Stimulated activated CD8-positive, alpha-beta memory T cell treated with anti-CD3 and anti-CD28 coated beads, Interleukin-4, amount 100 ng/mL, for 24 hours (primary cell): Measurements from ENCODE around the gene ZBP1.

ENCODE experiments used
- DNase-seq: peaks from one replicate; pipeline ENCODE4 v3.0.0-alpha.2; 2020; ENCODE audit warnings: low read depth

Gene ZBP1

DNA sequence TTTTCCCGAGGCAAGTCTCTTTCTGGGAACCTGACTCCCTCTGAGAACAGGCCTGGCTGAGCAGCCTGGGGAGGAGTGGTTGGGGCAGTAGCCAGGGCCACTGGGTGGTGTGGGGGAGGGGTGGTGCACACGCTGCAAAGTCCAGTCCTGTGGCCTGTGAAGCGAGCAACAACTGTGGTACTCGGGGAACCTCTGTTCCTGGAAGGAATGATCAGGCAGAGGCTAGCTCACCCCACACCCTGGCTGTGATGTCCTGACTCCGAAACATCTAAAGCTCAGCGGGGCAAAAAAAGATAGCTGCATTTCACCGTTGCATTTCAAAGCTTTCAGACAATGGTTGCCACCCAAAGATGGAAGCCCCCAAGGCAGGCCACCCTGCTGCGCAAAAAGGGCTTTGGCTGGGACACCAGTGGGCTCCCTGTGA lies 33.8 kb downstream of the ZBP1 start:
- no peak for DNase-seq

DNA sequence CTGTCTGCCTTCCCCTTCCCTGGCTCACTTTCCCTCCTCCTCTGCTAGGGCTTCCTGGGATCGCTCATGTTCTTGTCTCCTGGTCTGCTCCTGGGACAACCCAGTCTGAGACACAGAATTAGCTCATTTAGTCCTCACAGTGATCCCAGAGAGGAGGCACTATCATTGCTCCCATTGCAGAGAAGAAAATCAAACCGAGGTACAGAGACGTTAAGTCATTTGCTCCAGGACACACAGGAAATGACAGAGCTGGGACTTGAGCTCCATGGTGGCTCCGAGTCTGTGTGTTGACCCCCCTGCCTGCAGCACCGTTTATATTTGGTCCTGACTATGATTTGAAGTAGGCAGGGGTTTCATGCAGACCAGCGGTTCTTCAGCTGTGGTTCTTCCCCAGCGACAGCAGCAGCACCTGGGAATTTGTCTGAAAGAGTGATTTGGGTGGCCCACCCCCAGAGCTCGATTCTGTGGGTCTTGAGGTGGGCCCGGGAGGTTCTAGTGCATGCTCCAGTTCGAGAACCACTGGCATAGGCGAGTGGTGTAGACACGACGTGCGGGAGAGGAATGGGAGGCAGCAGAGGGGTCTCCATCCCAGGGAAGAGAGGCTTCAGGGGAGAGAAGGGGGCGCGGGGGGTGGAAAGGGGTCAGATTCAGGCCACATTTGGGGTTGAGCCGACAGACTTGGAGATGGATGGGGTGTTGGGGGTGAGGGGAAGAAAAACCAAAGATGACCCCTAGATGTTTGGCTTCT lies 34.6 kb downstream of the ZBP1 start:
- no peak for DNase-seq

DNA sequence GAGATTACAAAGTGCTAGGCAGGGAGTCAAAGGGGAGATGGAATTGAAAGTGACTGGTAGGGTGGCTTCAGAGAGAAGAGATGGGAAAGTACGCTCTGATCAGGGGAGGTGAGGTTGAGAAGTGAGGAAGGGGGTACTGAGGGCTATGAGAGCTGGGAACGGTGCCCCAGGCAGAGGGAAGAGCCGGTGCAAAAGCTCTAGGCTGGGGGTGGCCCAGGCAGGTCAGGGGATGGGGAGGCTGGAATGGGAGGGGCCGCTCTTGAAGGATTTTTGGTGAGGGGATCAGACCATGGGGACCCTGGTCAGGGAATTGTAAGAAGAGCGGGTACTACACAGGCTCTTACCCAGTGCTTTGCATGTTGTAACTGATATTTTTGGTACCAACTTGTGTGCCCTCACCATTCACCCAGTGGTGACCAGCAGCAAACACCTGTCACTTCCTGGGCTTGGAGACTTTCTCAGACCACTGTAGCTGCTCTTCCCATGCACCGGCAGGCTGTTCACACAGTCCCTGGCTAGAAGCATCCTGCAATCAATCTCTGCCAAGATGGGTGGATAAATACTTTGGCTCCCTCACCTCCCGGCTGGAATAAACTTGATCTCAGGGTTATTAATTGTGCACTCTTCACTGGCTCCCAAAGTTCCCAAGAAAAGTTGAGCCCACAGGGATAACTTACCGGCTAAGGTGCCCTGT lies 35.3 kb downstream of the ZBP1 start:
- DNase-seq = no peak

DNA sequence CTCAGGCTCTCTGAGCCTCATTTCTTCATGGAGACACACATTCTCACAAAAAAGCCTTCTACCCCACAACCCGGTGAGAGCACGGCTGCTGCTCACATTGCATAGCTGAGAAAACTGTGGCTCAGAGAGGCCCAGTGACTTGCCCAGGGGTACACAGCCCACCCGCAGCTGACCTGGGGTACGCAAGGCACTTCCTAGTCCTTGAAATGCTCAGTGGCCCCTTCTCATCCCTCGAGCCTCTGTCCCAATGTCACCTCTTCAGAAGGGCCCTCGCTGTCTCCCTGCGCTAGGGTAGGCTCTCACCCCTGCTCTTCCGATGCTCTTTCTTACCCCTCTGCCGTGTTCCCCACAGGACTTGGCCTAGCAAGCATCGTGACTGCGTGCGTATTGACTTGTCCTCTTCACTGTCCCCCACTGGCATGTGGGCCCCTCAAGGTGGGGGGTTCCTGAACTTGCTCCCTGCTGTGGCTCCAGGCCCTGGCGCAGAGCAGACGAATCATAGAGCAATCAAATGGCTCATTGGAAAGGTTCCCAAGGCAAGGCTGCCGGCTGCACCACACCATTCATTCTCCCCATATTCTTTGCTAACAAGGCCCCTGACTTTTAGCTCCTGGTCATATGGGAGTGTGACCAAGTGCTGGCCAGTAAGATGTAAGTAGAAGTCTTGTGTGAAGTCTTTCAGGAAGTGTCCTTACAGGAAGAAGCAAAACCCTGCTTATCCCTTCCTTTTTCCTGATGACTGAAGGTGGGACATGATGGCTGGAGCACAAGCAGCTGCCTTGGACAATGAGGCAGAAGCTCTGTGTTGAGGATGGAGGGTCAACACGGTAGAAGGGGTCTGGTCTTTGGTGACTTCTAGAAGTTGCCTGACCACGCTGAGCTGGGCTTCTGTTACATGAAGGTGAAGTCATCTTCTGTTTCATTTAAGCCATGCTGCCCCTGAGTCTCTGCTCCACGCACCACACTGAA lies 36.7 kb downstream of the ZBP1 start:
- no peak for DNase-seq

DNA sequence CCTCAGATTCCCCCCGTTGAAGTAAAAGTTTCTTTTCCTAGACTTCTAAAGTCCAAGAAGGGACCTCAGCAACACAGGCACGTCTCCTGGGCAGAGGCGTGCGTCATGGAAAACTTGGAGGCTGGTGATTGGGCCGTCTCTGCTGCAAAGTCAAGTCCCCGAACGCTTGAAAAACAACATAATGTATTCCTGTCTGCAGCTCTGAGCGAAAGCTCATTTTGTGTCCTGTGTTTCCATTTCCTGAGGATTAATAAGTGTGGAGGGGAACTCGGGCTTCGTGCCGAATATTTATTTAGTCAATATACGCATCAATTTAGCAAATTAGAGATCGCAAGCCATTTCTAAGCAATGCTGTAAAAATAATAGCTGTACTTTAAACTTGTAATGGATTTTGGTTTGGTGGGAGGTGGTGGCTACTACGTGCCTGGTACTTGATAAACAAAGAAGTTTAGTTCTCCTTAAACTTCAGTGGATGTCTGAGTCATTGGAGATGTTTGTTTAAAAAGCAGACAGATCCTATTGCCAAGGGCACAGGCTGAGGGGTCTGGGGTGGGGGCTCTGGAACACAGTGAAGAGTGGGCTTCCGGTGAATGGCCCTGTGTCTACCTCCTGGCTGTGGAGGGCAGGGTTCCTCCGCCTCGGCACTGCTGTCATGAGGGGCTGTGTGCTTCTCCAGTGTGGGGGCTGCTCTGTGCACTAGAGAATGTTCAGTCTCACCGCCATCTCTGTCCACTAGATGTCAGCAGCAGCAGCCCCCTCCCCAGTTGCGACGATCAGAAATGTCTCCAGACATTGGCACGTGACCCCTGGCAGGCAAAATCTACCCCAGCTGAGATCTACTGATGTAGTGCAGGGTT lies 37.6 kb downstream of the ZBP1 start:
- DNase-seq = no peak

DNA sequence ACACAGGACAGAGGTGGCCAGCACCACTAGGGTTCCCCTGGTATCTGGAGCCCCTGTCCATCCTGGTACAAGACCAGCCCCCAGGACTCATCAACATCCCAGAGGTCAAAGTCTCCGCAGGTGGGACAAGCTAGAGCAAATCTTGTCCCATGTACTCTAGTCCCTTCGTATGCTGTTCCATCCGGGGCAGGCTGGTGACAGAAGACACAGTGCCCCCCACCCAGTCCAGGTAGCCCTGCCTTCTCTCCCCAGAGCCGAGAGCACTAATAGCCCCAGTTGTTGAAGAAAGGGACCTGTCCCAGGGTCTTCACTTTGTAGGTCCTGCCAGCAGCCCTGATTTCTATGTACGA lies 38.2 kb downstream of the ZBP1 start:
- DNase-seq = no peak

DNA sequence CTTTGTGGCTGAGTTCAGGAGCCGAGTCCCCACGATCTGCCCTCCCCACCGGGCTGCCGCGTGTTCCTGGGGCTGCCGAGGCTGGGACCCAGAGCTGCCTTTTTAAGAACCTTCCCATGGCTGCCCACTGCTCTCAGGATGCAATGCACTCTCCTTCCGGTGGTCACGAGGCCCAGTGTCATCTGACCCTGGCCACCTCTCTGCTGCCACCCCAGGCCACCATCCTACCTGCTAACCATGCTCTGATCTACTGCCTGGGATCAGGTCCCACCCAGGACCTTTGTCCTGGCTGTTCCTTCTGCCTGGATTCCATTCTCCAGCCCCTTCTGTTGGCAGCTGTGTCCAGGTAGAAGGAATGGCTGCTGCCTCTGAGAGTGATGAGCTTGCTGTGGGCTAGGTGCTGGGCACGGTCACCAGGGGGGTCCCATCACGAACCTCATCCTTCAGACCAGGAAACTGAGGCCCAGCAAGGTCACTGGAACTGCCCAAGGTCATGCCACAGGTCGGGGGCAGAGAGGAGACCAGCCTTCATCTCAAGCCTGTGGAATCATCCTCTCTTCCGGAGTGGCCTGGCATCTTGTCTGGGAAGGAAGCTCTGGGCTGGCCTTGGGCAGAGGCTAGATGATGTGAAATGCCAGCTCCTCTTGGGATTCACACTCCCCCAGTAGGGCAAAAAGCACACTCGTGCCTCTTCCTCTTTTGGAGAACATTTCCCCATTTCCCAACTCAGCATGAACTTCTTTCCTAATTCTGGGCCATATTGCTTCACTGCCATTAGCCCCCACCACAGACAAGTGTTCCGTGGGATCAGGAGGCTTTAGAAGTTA lies 38.8 kb downstream of the ZBP1 start:
- no peak for DNase-seq

DNA sequence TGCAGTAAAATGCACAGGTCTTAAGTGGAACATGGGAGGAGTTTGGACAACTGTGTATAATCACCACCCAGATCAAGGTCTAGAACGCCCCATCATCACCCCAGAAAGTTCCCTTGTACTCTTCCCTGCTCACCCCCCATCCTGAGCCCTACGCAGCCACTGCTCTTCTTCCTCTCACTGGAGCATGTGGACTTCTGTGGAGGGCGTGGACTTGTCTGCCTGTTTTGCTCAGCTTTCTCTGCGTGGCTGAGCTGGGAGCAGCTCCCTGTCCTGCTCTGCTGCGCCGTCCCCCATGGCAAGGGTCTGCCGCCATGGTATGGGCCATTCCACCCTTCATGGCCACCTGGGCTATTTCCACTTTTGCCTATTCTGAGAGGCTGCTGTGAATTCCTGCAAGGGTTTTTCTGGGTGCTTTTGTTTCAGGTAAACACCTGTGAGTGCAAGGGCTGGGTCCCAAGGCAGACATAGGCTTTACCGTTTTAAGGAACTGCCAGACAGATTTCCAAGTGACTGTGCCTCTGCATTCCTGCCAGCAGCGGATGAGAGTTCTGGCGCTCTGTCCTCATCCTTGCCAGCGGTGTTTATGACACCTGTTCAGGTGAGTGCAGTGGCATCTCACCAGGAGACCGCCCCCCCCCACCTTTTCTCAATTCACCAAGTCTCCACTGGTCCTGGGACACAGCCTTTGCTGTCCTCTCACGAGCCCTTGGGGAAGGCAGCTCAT lies 39.6 kb downstream of the ZBP1 start:
- DNase-seq = no peak

DNA sequence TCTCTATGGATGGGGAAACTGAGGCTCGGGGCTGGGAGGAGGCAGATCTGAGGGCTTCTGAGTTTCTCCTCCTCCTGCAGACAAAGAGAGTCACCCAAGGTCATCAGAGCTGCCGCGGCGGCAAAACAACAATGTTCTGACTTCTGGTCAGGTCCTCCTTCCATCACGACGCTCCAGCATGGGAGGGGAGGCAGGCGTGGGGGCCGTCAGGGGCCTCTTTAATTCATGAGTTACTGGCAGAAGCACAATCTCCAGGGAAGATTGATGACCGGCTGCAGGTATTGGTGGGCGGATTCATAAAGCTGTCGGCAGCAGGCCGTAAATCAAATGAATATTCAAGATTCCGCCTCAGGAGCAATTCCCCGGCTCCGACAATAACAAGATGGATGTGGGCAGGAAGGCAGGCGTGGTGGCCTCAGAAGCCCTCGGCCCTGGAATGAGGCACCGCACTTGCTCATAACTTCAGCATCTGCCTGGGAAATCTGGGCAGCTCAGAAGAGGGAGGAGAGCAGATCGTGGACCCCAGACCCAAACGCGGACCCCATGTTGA lies 40.3 kb downstream of the ZBP1 start:
- DNase-seq = no peak

DNA sequence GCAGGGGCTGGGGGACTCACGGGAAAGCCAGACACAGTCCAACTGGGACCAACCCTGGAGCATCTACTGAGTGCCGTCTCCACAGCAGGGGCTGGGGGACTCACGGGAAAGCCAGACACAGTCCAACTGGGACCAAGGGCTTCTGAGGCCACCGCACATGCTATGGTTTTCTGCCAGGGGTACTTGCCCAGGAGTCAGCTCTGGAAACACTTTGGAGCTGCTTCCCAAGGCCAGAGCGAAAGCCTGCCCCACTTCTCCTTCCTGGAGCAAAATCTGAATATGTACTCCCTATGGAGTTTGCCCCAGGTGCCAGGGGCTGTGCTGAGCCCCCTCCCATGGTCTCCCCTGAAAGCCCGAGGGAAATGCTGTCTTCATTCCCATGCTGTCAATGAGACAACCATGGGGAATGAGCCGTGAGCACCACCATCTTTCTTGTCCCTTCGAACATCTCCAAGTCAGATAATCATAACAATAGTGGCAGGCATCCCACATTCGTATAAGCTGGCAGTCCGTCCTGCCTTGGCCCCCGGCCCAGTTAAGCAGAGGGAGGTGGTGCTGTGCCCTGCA lies 40.8 kb downstream of the ZBP1 start:
- no peak for DNase-seq

DNA sequence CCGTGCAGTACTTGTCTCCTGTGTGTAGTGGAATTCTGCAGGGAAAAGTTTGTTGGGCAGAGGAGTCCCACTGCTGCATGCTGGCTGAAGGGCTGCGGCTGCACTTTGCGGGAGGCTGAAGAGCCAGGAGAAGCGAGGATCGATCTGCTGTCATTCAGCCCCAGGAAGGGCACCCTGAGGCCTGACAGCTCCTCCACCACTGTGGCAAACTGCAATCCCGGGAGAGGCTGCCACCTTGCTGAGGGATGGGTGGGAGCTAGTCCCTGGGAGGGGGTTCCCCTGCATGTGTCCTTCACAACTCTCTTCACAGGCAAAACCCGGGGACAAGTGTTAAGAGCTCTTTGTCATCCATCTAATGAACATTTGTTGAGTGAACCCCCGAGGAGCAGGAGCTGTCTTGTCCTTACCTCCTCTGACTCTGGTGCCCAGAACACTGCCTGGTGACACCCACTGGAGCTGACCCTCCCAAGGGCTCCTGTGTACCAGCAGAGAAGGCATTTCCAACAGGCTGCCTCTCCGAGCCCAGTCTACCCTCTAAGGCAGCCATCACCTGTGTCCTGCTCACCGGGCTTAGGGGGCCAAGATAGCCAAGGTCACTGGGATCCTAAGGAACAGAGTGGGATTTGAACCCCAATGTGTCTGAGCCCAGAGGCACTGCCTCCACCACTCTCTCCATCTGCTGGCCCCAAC lies 41.6 kb downstream of the ZBP1 start:
- DNase-seq = no peak

DNA sequence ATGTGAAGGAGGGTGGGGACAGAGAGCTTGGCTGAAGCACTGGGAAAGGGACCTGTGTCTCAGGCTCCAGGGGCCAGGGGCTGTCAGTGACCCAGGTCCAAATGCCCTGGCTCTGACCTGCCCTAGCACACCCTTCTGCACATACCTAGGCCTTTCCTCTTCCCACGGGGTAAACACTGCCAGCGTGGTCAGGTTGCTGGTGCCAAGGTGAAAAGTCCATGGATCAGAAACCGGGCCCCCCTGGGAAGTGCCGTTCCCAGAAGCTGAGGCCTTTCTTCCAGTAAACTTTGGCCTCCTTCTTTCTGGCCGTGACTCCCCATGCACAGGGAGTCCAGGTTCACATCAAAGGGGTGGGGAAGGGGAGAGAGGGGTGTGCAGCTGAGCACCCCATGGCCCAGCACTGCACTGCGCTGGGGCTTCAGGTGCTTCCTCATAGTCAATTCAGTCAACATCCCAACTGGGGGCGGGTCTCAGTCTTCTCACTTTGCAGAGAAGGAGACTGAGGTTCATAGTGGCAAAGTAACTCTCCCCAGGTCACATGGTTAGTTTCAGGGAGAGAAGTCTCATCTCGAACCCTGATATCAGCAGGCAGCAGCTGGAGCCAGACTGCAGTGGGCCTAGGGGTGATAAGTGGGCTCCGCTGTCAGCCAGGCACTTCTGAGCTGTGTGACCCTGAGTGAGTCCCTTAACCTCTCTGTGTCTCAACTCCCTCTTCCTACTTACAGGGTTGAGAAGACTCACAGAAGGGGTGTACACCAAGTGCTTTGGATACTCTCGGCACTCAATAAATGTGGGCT lies 42.3 kb downstream of the ZBP1 start:
- no peak for DNase-seq

DNA sequence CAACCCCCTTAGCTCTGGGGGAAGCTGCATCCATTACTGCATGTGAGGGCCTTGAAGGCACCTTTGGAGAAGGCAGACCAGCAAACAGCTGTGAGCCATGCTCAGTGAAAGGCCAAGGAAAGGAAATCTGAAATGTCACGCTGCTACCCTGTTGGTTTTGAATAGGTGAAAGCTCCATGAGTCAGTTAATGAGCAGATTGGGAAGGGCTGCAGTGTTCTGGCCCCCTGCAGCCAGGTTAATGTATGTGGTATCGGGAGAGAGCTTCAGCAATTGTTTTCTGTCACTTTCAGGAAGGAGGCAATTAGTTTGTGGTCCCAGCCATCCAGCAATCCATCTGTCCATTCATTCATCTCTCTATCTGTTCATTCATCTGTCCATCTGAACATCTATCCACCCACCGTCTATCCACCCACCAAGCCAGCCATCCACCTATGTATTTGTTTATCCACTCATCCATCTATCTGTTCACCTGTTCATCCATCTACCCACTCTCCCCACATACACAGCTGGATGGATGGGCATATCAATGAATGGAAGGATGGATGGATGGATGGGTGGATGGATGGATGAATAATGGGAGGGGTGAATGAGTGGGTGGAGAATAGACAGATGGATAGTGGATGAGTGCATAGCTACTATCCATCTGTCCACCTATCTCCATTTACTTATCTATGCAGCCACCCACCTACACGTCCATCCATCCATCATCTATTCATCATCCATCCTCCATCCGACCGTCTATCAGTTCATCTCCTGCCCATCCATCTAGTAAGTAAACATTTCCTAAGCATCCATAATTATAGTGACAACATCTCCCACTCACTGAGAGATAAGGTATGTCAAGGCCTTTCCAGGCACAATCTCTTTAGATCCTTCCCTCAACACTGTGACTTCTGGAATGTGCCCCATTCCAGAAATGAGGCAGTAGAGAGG lies 43.3 kb downstream of the ZBP1 start:
- DNase-seq = no peak

DNA sequence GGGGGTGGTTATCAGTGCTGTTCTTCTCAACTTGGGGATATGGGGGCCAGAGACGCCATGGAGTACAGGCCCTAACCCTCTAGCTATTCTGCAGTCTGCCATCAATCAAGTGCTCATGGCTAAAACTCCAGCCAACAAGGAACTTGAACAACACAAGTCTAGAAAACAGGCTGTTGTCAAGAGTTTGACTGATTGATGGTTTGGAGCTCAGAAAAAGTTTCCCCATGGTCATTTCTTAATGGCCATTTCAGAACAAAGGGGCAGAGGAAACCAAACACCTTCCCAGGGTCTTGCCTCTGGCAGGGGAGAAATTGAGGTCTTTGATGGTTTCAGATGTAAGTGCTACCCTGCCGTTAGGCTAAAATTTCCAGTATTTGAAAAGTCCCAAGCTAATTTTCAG lies 44.2 kb downstream of the ZBP1 start:
- DNase-seq = no peak

DNA sequence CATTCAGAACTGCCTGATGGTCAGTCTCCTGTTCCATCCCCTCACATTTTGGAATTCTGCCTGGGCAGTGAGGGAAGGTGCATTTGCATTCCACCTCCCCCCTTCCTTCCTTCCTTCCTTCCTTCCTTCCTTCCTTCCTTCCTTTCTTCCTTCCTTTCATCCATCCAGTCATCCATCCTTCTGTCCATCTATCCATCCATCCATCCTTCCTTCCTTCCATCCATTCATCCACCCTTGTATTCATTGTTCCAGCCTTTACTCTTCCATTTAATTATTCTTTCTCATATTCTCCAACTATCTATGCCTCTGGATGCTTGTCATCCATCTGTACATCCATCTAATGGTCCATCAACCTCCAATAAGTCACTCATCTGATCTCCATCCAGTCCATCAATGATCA lies 45.3 kb downstream of the ZBP1 start:
- DNase-seq = no peak

DNA sequence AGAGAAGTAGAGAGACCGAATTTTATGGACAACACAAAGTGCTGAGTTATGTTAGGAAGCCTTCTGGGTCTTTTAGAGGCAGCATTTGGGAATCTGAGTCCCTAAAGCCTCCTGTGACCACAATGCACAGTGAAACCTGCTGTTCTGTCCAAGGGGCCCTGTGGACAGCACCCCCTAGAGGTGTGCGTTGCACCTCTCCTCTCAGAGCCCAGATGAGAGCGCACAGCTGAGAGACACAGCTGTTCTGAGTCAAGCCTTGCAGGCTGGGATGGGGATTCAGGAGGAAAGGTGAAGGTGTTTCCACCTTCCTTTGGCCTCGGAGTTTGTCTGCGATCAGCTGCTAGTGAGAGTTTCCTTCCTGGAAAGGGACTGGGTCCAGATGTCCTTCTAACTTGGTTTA lies 46.3 kb downstream of the ZBP1 start:
- no peak for DNase-seq

DNA sequence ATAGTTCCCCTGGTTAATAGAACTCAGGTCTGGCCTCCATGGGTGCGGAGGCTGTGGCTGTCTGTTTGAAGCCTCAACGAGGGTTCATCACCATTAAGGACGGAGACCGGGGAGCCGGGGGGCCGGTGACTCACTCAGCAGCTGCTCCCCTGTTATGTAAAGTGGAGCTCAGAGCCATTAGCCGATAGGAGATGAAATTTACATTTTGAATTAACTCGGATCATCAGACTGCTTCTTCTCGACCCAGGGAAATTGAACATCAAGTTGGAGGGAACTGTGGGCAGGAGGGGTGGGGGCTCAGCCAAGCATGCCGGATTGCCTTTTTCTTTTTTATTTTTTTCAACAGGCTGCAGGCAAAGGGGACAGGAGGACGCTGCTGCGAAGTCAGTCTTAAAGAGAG lies 47.0 kb downstream of the ZBP1 start:
- no peak for DNase-seq
